ENCODE results near the gene CHEK2. TPM values are rescaled to one million over a fixed set of nuclear protein-coding genes. Genes with fewer than 3 reads are reported as not detected.

Gene CHEK2
- total and polyA plus RNA-seq, 2 experiments from 2014 or later = 15.0 to 30.3 TPM

GRCh38 chr22:28779833-28780232 lies 38.2 kb upstream of the CHEK2 start:
- Histone ChIP-seq H3K4me3 (no peak overlapping the region), H3K4me1 (ENCODE audit: low read depth) (peaks cover 13% of the 10 kb centered on the region), H3K27me3 (no peaks in the 10 kb centered on the region), H3K36me3 (peaks cover 27% of the 10 kb centered on the region), H3K9me3 (ENCODE audit: low read depth) (no peaks in the 10 kb centered on the region), H3K27ac (peak overlapping the region; percentile 13)
- TF ChIP-seq CTCF (IDR thresholded peaks at IDR 0.05; ENCODE audit: low read depth, low read length) = no peak
- DNase-seq (ENCODE audit: low read depth in 1 of 2, low spot score in 1 of 2) = no peak

- Histone ChIP-seq H3K27ac (no peak overlapping the region), H3K4me3 (no peak overlapping the region), H3K27me3 (no peaks in the 10 kb centered on the region), H3K9me3 (ENCODE audit: low read depth) (no peaks in the 10 kb centered on the region), H3K4me1 (ENCODE audit: low read depth) (peaks cover 8% of the 10 kb centered on the region), H3K36me3 (peaks cover 5% of the 10 kb centered on the region)
- no peak for DNase-seq (ENCODE audit: low read depth in 1 of 2, low spot score in 1 of 2)
- no peak for TF ChIP-seq CTCF (IDR thresholded peaks at IDR 0.05; ENCODE audit: low read depth, low read length)
Observed at GRCh38 chr22:28774378-28774777, 32.8 kb upstream of the CHEK2 start.

GRCh38 chr22:28773461-28773867 lies 31.8 kb upstream of the CHEK2 start:
- Histone ChIP-seq H3K4me3 (peak overlapping the region; percentile 91), H3K9me3 (ENCODE audit: low read depth) (no peaks in the 10 kb centered on the region), H3K36me3 (peaks cover 5% of the 10 kb centered on the region), H3K27ac (peak overlapping the region; percentile 99), H3K4me1 (ENCODE audit: low read depth) (peaks cover under 1% of the 10 kb centered on the region), H3K27me3 (no peaks in the 10 kb centered on the region)
- DNase-seq (ENCODE audit: low read depth in 1 of 2, low spot score in 1 of 2) = peak in 1 of 2 donors; percentile 34
- TF ChIP-seq CTCF (IDR thresholded peaks at IDR 0.05; ENCODE audit: low read depth, low read length) = no peak

- Histone ChIP-seq H3K4me1 (ENCODE audit: low read depth) (no peaks in the 10 kb centered on the region), H3K27me3 (no peaks in the 10 kb centered on the region), H3K9me3 (ENCODE audit: low read depth) (no peaks in the 10 kb centered on the region), H3K36me3 (peaks cover 5% of the 10 kb centered on the region), H3K27ac (peak within 1 kb of the TSS; percentile 99), H3K4me3 (peak within 1 kb of the TSS; percentile 91)
- peak; percentile 95 to 98 for DNase-seq (ENCODE audit: low read depth in 1 of 2, low spot score in 1 of 2)
- TF ChIP-seq CTCF (IDR thresholded peaks at IDR 0.05; ENCODE audit: low read depth, low read length) = peak; percentile 10
Observed at GRCh38 chr22:28772633-28773460, 31.2 kb upstream of the CHEK2 start, which contains the start of gene CCDC117. Gene CCDC117, plus strand, starts transcription at chr22:28772695. Its CDS starts 155 bp downstream, at chr22:28772850.

GRCh38 chr22:28771195-28771791 lies 29.7 kb upstream of the CHEK2 start:
- Histone ChIP-seq H3K36me3 (peaks cover 5% of the 10 kb centered on the region), H3K4me3 (no peak overlapping the region), H3K27me3 (no peaks in the 10 kb centered on the region), H3K27ac (no peak overlapping the region), H3K4me1 (ENCODE audit: low read depth) (no peaks in the 10 kb centered on the region), H3K9me3 (ENCODE audit: low read depth) (no peaks in the 10 kb centered on the region)
- no peak for TF ChIP-seq CTCF (IDR thresholded peaks at IDR 0.05; ENCODE audit: low read depth, low read length)
- DNase-seq (ENCODE audit: low read depth in 1 of 2, low spot score in 1 of 2) = no peak

Measured in cardiac muscle cell (in vitro differentiated cells and primary cell).